ENCODE data around the gene CLDN24.

CLDN24 gene

GRCh38 chr4:183300655-183301054 is 21.6 kb downstream of the CLDN24 start:
- Histone ChIP-seq H3K36me3 (ENCODE audit: control insufficient read depth in 2 of 2, insufficient read depth in 2 of 2, low read length in 2 of 2) (peaks cover 12 to 22% of the 10 kb centered on the region in 2 donors), H3K9me3 (ENCODE audit: control insufficient read depth in 2 of 2, low read length in 2 of 2) (no peaks in the 10 kb centered on the region), H3K27me3 (ENCODE audit: control insufficient read depth in 1 of 2, insufficient read depth in 2 of 2, low read length in 2 of 2) (no peaks in the 10 kb centered on the region), H3K27ac (ENCODE audit: low read length) (no peak overlapping the region), H3K9ac (ENCODE audit: low read length in 2 of 2) (no peak overlapping the region), H3K4me3 (ENCODE audit: low read length in 2 of 2) (no peak overlapping the region), H3K4me1 (ENCODE audit: control insufficient read depth, insufficient read depth, low read length) (no peaks in the 10 kb centered on the region)

DNA sequence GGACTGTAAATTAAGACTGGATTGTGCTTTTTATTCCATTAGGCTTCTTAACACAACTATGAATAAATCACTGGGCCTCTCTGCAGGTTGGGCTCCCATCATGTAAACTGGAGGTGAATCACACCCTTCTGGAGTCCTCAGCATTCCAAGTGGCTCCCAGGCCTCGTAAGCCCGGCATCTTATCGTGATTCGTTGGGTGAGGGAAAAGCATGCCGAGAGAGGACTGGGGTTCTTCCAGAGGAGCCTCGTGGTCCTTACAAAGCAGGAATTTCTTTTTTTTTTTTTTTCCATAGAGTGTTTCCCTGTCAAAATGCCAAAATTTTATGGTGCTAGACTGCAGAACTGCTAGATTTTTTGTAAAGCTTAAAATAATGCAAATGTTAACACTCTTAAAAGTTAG is 22.2 kb downstream of the CLDN24 start:
- Histone ChIP-seq H3K9ac (ENCODE audit: low read length in 2 of 2) (no peak overlapping the region), H3K9me3 (ENCODE audit: control insufficient read depth in 2 of 2, low read length in 2 of 2) (no peaks in the 10 kb centered on the region), H3K27me3 (ENCODE audit: control insufficient read depth in 1 of 2, insufficient read depth in 2 of 2, low read length in 2 of 2) (no peaks in the 10 kb centered on the region), H3K4me3 (ENCODE audit: low read length in 2 of 2) (no peak overlapping the region), H3K27ac (ENCODE audit: low read length) (no peak overlapping the region), H3K36me3 (ENCODE audit: control insufficient read depth in 2 of 2, insufficient read depth in 2 of 2, low read length in 2 of 2) (peaks cover 12 to 26% of the 10 kb centered on the region in 2 donors), H3K4me1 (ENCODE audit: control insufficient read depth, insufficient read depth, low read length) (no peaks in the 10 kb centered on the region)

GRCh38 chr4:183299464-183299863 is 22.8 kb downstream of the CLDN24 start:
- H3K9ac ChIP-seq (ENCODE audit: low read length in 2 of 2): no peak overlapping the region
- no peaks in the 10 kb centered on the region for H3K9me3 ChIP-seq (ENCODE audit: control insufficient read depth in 2 of 2, low read length in 2 of 2)
- H3K27me3 ChIP-seq (ENCODE audit: control insufficient read depth in 1 of 2, insufficient read depth in 2 of 2, low read length in 2 of 2): no peaks in the 10 kb centered on the region
- no peaks in the 10 kb centered on the region for H3K4me1 ChIP-seq (ENCODE audit: control insufficient read depth, insufficient read depth, low read length)
- H3K27ac ChIP-seq (ENCODE audit: low read length): no peak overlapping the region
- peaks cover 13 to 23% of the 10 kb centered on the region in 2 donors for H3K36me3 ChIP-seq (ENCODE audit: control insufficient read depth in 2 of 2, insufficient read depth in 2 of 2, low read length in 2 of 2)
- no peak overlapping the region for H3K4me3 ChIP-seq (ENCODE audit: low read length in 2 of 2)

- Histone ChIP-seq H3K9me3 (ENCODE audit: control insufficient read depth in 2 of 2, low read length in 2 of 2) (no peaks in the 10 kb centered on the region), H3K4me1 (ENCODE audit: control insufficient read depth, insufficient read depth, low read length) (no peaks in the 10 kb centered on the region), H3K27me3 (ENCODE audit: control insufficient read depth in 1 of 2, insufficient read depth in 2 of 2, low read length in 2 of 2) (no peaks in the 10 kb centered on the region), H3K4me3 (ENCODE audit: low read length in 2 of 2) (no peak overlapping the region), H3K27ac (ENCODE audit: low read length) (no peak overlapping the region), H3K9ac (ENCODE audit: low read length in 2 of 2) (no peak overlapping the region), H3K36me3 (ENCODE audit: control insufficient read depth in 2 of 2, insufficient read depth in 2 of 2, low read length in 2 of 2) (peaks cover 10 to 22% of the 10 kb centered on the region in 2 donors)
These were observed 24.6 kb downstream of the CLDN24 start for GRCh38 chr4:183297675-183298074.

- Histone ChIP-seq H3K27ac (ENCODE audit: low read length) (no peak overlapping the region), H3K4me3 (ENCODE audit: low read length in 2 of 2) (no peak overlapping the region)
These were observed 26.5 kb downstream of the CLDN24 start for GRCh38 chr4:183295711-183296110.

DNA sequence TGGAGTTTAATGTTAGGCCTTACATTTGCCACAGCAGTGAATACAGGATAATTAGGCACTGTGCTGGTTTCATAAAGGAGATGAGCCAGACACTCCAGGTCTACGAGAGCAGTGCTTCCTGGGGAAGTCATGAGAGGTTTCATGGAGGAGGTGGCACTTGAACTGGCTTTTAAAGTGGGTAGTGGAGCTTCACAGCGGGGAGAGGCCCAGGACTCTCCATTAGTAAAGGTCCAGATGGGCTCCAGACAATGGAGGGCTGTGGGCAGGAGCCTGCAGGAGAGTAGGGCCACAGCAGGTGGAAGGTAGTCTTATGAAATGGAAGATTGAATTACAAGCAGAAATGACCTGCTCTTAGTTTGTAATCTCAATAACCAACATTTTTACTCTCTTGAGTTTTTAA is 31.2 kb downstream of the CLDN24 start:
- H3K4me3 ChIP-seq (ENCODE audit: low read length in 2 of 2): no peak overlapping the region
- H3K27me3 ChIP-seq (ENCODE audit: control insufficient read depth in 1 of 2, insufficient read depth in 2 of 2, low read length in 2 of 2): no peaks in the 10 kb centered on the region
- no peaks in the 10 kb centered on the region for H3K4me1 ChIP-seq (ENCODE audit: control insufficient read depth, insufficient read depth, low read length)
- H3K36me3 ChIP-seq (ENCODE audit: control insufficient read depth in 2 of 2, insufficient read depth in 2 of 2, low read length in 2 of 2): peaks cover 29 to 42% of the 10 kb centered on the region in 2 donors
- H3K9ac ChIP-seq (ENCODE audit: low read length in 2 of 2): no peak overlapping the region
- H3K9me3 ChIP-seq (ENCODE audit: control insufficient read depth in 2 of 2, low read length in 2 of 2): no peaks in the 10 kb centered on the region
- no peak overlapping the region for H3K27ac ChIP-seq (ENCODE audit: low read length)

More at GRCh38 chr4:183295711-183296110, 26.5 kb downstream of the CLDN24 start:
- H3K36me3 ChIP-seq (ENCODE audit: control insufficient read depth in 2 of 2, insufficient read depth in 2 of 2, low read length in 2 of 2): peaks cover 13 to 18% of the 10 kb centered on the region in 2 donors
- H3K27me3 ChIP-seq (ENCODE audit: control insufficient read depth in 1 of 2, insufficient read depth in 2 of 2, low read length in 2 of 2): no peaks in the 10 kb centered on the region
- H3K4me1 ChIP-seq (ENCODE audit: control insufficient read depth, insufficient read depth, low read length): no peaks in the 10 kb centered on the region
- H3K9ac ChIP-seq (ENCODE audit: low read length in 2 of 2): no peak overlapping the region
- no peaks in the 10 kb centered on the region for H3K9me3 ChIP-seq (ENCODE audit: control insufficient read depth in 2 of 2, low read length in 2 of 2)

DNA sequence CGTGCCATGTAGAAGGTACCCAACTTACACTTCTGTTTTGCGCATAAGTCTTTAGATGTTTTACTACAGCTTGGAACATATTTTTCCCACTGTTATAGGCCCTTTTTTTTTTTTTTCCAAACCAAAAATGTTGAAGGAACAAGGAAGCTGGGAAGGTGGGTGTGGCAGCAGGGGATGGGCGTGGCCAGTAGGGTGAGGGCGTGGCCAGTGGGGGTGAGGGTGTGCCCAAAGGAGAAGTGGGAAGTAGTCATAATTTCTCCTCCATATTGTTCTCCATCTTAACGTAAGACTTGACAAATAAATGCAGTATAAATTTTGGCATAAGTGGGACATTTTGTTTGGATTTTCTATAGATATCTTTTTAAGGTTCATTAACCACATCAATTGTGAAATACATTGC is 32.5 kb downstream of the CLDN24 start:
- Histone ChIP-seq H3K27me3 (ENCODE audit: control insufficient read depth in 1 of 2, insufficient read depth in 2 of 2, low read length in 2 of 2) (no peaks in the 10 kb centered on the region), H3K4me3 (ENCODE audit: low read length in 2 of 2) (no peak overlapping the region), H3K4me1 (ENCODE audit: control insufficient read depth, insufficient read depth, low read length) (no peaks in the 10 kb centered on the region), H3K27ac (ENCODE audit: low read length) (no peak overlapping the region), H3K36me3 (ENCODE audit: control insufficient read depth in 2 of 2, insufficient read depth in 2 of 2, low read length in 2 of 2) (peaks cover 26 to 39% of the 10 kb centered on the region in 2 donors), H3K9ac (ENCODE audit: low read length in 2 of 2) (no peak overlapping the region), H3K9me3 (ENCODE audit: control insufficient read depth in 2 of 2, low read length in 2 of 2) (no peaks in the 10 kb centered on the region)

DNA sequence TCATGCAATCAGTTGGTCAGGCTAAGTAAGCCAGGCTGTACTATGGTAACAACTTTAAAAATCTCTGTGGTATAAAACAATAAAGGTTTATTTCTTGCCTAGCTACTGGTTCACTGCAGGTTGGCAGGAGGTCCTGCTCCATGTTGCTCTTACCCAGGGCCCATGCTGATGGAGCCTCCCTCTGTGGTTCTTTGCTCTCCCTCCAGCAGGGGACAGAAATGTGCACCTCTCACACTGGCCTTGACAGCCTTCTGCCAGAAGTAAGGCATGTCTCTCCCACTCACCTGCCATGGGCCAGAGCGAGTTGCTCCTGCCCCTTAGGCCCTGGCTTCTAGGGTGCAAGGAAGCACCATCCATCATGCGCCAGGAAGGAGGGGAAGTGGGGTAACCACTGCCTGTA is 33.3 kb downstream of the CLDN24 start:
- H3K36me3 ChIP-seq (ENCODE audit: control insufficient read depth in 2 of 2, insufficient read depth in 2 of 2, low read length in 2 of 2): peaks cover 28 to 44% of the 10 kb centered on the region in 2 donors
- no peak overlapping the region for H3K9ac ChIP-seq (ENCODE audit: low read length in 2 of 2)
- H3K9me3 ChIP-seq (ENCODE audit: control insufficient read depth in 2 of 2, low read length in 2 of 2): no peaks in the 10 kb centered on the region

GRCh38 chr4:183287677-183288076 is 34.5 kb downstream of the CLDN24 start:
- Histone ChIP-seq H3K27ac (ENCODE audit: low read length) (no peak overlapping the region), H3K4me1 (ENCODE audit: control insufficient read depth, insufficient read depth, low read length) (no peaks in the 10 kb centered on the region), H3K27me3 (ENCODE audit: control insufficient read depth in 1 of 2, insufficient read depth in 2 of 2, low read length in 2 of 2) (no peaks in the 10 kb centered on the region), H3K9ac (ENCODE audit: low read length in 2 of 2) (no peak overlapping the region), H3K36me3 (ENCODE audit: control insufficient read depth in 2 of 2, insufficient read depth in 2 of 2, low read length in 2 of 2) (peaks cover 31 to 51% of the 10 kb centered on the region in 2 donors), H3K4me3 (ENCODE audit: low read length in 2 of 2) (no peak overlapping the region), H3K9me3 (ENCODE audit: control insufficient read depth in 2 of 2, low read length in 2 of 2) (no peaks in the 10 kb centered on the region)

More for the DNA sequence above, 33.3 kb downstream of the CLDN24 start:
- Histone ChIP-seq H3K4me1 (ENCODE audit: control insufficient read depth, insufficient read depth, low read length) (no peaks in the 10 kb centered on the region), H3K4me3 (ENCODE audit: low read length in 2 of 2) (no peak overlapping the region), H3K27me3 (ENCODE audit: control insufficient read depth in 1 of 2, insufficient read depth in 2 of 2, low read length in 2 of 2) (no peaks in the 10 kb centered on the region), H3K27ac (ENCODE audit: low read length) (no peak overlapping the region)

DNA sequence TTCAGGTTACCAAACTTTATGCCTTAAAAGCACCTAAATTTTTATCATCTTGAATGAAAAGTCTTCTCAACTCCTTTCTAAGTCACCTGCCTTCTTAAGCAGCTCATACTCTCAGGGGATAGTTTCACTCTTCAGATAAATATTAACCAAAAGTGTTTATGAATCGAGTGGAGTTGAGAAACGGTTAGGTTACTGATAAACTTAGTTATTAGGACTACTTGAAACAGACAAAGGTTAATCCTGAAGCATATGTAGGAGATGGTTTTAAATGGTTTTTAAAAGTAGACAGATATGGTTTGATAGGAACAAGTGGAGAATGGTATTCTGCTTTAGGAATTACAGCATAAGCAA is 34.9 kb downstream of the CLDN24 start:
- no peaks in the 10 kb centered on the region for H3K9me3 ChIP-seq (ENCODE audit: control insufficient read depth in 2 of 2, low read length in 2 of 2)
- peaks cover 33 to 52% of the 10 kb centered on the region in 2 donors for H3K36me3 ChIP-seq (ENCODE audit: control insufficient read depth in 2 of 2, insufficient read depth in 2 of 2, low read length in 2 of 2)
- no peaks in the 10 kb centered on the region for H3K27me3 ChIP-seq (ENCODE audit: control insufficient read depth in 1 of 2, insufficient read depth in 2 of 2, low read length in 2 of 2)
- H3K4me3 ChIP-seq (ENCODE audit: low read length in 2 of 2): no peak overlapping the region
- H3K27ac ChIP-seq (ENCODE audit: low read length): no peak overlapping the region
- no peaks in the 10 kb centered on the region for H3K4me1 ChIP-seq (ENCODE audit: control insufficient read depth, insufficient read depth, low read length)
- H3K9ac ChIP-seq (ENCODE audit: low read length in 2 of 2): no peak overlapping the region

DNA sequence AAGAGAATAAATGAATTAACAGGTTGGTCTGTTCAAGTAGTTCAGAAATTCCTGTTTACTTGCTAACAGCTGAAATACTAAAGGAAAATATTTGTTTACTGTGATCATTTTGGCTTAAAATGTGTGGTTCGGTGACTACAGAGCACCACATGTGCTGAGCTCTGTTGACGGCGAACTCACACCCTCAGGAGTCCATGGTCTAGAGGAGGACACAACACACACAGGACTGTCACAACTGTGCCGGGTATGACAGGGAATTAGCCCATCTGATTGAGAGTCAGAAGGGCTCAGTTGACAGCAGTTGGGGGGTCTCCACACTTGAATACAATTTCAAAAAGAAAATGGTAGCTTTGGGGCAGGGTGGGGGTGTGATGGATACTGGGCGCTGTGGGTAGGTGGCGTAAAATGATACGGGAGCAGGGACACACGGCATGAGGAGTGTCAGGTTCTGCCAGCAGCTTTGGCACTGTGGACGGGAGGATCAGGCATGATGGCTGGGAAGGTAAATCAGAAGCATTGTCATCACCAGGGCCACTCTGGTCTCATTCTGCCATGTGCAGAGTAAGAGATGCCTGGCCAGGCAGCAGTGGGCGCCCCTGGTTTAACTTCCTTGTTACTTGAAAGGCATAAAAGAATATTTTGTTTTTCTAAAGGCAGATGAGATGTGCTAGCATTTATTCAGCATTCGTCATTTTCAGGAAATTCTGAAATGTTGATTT is 35.5 kb downstream of the CLDN24 start:
- no peak overlapping the region for H3K27ac ChIP-seq (ENCODE audit: low read length)
- no peaks in the 10 kb centered on the region for H3K4me1 ChIP-seq (ENCODE audit: control insufficient read depth, insufficient read depth, low read length)
- H3K9ac ChIP-seq (ENCODE audit: low read length in 2 of 2): no peak overlapping the region
- no peaks in the 10 kb centered on the region for H3K27me3 ChIP-seq (ENCODE audit: control insufficient read depth in 1 of 2, insufficient read depth in 2 of 2, low read length in 2 of 2)
- no peak overlapping the region for H3K4me3 ChIP-seq (ENCODE audit: low read length in 2 of 2)
- peaks cover 33 to 52% of the 10 kb centered on the region in 2 donors for H3K36me3 ChIP-seq (ENCODE audit: control insufficient read depth in 2 of 2, insufficient read depth in 2 of 2, low read length in 2 of 2)
- H3K9me3 ChIP-seq (ENCODE audit: control insufficient read depth in 2 of 2, low read length in 2 of 2): no peaks in the 10 kb centered on the region

All from stomach smooth muscle (tissue), 2 donors.